CD4-positive, alpha-beta T cell treated with Interleukin-17A for 1 hour (primary cell): ENCODE measurements around the gene TMPRSS13.
"Not testable (repeated sequence)": the region's sequence is repeated elsewhere in the genome, so short reads cannot be mapped to it uniquely, and the experiment has no call there.

Source experiments
- DNase-seq: peaks from one replicate; pipeline ENCODE4 v3.0.0-alpha.2; 2020

The TMPRSS13 gene

DNA sequence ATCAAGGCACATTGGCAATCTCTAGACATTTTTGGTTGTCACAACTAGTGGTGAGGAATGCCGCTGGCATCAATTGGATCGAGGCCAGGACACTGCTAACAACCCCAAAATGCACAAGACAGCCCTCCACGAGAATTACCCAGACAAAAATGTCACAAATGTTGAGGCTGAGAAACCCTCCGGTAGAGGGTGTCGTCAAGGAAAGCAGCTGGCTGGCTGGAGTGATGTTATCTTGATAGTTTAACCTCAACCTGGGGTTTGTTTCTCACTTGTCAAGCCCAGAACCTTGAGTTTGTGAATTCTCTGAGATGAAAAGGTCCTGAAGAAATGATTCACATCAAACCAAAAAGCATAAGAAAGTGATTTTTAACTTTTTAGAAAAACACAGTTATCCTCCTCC is 21.1 kb upstream of the TMPRSS13 start:
- DNase-seq: peak; percentile 83

DNA sequence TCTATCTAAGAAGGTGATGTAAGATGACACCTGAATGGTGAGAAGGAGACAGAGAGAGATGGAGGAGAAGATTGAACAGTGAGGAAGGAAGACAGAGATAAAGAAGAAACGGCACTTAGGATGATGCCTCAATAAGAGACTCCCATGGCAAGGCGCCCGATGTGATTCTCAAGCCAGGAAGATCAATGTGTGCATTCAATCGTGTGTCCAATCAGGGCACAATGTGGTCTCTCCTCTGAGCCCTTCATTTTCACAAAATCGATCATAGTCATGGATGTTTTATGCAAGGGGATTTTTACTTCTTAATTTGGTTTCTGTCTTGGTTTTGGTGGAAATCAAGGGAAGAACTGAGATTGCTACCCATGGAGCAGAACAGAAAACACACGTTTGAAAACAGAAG is 19.9 kb upstream of the TMPRSS13 start:
- no peak for DNase-seq

DNA sequence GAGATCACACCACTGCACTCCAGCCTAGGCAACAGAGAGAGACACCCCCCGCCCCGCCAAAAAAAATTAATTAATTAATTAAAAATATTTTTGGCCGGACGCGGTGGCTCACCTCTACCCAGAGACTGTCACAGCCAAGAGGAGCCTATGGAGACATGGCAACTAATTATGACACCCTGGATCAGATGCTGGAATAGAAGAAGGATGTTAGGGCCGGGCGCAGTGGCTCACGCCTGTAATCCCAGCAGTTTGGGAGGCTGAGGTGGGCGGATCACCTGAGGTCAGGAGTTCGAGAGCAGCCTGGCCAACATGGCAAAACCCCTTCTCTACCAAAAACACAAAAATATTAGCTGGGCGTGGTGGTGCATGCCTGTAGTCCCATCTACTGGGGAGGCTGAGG is 19.3 kb upstream of the TMPRSS13 start:
- DNase-seq: not testable (repeated sequence)

DNA sequence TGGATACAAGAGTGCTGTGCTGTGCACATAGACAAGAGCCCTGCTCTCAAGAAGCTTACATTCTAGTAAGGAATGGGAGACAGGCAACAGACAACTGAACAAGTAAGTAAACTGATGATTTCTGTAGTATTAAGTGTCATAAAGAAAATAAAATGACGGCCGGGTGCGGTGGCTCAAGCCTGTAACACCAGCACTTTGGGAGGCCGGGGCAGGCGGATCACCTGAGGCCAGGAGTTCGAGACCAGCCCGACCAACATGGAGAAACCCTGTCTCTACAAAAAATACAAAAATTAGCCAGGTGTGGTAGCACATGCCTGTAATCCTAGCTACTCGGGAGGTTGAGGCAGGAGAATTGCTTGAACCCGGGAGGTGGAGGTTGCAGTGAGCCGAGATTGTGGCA is 18.5 kb upstream of the TMPRSS13 start:
- not testable (repeated sequence) for DNase-seq

DNA sequence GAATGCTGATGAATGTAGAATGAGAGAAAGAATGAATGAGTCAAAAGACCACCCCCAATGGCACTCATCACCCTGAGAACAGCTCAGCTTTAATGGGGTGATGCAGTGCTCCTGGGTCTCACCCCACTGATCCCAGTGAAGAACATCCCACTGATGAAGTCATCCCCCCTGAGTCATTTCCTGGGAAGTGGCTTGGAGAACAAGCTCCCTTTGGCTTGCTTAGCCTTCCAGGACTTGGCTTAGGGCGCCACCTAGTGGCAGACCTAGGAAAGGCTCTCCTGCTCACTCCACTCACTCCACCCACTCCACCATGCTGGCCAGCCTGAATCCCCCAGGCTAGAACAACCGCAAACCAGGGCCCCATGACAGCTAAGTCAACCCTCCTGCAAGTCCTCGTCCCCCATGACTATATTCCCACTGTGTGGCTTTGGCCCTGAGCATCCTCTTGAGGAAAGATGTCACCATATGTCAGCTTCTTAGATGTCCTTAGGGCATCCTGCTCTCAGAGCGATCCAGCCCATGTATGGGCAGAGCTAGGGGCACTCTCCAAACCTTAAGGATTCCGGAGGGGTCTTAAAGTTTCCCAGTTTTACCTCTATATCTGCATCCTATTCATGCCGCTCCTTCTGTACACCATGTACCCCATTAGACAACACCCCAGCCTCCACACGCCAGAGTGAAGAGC is 17.8 kb upstream of the TMPRSS13 start:
- peak; percentile 83 for DNase-seq

DNA sequence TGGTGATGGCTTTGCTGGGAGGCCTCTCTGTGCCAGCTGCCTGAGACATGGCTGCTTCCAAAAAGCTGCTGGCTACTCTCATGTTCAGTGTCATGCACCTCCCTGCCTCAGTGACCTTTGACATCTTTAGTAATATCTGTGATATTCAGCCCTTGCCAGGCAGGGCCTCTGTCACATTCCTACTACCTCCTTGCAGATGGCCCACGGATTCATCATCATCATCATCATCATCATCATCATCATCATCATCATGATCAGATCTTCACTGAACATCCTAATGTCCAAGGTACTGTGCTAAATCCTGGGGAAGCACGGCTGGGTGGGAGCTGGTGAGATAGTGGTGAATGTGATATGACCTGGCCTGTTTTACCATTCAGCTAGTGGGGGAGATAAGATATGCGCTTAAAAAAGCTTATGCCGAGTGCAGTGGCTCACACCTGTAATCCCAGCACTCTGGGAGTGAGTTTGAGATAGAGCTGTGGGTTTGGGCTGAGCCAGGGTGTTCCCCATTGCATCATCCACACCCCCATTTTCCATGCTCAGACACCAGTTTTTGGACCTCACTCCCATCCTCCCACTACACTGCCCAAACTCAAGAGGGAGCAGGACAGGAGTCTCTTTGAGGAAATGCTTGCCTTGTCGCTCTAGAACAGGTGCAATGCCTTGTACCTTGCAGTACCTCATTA is 17.1 kb upstream of the TMPRSS13 start:
- no peak for DNase-seq

DNA sequence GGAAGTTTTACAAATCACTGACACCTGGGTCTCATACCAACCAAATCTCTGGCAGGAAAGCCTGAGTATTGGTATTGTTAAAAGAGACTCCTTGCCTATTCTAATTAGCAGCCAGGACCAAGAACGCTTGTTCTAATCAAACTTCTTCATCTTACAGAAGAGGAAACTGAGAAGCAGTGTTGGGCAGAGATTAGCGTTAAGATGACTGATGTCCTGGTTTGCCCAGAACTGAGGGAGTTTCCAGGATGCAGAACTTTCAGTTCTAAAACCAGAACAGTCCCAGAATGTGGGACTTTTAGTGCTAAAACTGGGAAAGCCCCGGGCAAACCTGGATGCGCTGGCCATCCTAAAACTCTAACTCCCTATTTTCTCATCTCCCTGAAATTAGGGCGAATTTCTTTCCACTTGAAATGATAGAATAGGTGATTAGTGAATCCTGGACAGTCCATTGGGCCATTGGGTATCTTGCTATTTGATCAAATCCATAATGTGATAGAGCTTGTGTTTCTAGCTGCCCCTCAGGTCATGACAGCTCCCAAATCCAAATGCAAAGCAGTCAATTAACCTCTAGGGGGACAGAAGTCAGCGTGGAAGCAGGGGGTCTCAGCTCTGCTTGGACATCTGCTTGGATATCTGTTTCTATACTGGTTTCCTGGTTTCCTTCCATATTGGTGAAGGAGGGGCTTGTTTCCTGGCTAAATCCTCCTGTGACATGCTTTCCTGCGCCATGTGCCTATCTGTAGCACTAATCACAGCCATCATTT is 16.0 kb upstream of the TMPRSS13 start:
- no peak for DNase-seq

DNA sequence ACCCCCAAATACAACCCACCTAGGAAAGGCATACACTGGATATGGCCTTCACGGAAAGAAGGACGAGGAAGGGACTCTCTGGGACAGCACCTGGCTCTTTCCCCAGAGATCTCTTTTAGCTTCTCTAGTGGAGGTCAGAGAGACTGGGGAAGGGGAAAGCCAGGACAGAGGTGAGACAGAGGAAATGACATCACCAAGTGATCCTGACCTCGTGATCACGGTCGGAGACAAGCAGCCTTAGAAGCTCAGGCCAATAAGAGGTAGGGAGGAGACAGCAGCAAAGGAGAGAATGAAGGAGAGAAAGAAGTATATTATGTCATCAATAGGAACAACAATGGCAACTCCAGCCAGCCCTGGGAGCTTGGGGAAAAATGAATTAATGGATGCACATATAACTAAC is 15.4 kb upstream of the TMPRSS13 start:
- no peak for DNase-seq

DNA sequence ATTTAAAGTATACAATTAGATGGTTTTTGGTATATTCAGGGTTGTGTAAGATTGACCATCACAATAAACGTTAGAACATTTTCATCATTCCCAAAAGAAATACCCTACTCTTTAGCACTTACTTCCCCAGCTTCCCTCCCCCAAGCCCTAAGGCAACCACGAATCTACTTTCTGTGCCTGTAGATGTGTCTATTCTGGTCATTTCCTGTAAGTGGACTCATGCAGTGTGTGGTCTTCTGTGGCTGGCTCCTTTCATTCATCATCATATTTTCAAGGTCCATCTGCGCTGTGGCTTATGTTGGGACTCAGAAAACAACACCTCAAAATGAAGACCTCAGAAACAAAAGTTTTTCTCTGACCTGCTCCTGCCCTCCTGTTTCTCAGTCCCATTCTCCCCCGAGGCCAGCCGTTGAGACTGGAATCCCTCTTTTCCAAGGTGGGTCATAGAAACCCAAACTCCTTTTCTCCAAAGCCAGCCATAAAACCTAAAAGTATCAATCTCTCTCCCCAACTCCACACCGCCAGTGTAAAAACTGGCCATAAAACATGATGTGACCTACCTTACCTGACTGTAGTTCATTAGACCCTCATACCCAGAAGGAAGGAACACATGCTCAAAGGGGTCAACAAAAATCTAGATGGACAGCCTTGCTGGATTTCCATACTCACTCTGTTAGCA is 12.9 kb upstream of the TMPRSS13 start:
- no peak for DNase-seq

DNA sequence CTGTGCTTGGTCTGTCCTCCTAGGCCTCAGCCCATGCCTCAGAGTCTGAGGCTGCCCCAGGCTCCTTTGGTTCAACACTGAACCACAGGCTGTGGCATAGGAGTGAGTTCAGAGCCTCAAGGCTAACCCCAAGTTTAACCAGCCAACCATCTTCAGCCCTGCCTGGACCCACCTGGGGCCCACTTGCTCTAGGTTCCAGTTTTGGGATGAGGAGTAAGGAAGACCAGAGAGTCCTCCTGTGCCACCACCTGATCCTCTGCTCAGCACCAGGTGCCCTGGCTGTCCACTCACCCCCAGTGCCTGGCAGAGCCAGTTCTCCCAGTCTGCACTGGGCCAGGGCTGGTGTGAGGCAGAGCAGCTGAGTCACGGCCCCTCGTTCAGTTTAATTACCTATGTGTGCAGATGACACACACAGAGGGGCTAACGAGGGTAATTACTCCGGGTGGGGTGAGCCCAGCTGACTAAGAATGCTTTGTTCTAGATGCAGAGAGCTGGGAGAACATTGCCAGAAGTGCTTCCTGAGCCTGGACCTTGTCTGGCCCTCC is 12.0 kb upstream of the TMPRSS13 start:
- DNase-seq: no peak

DNA sequence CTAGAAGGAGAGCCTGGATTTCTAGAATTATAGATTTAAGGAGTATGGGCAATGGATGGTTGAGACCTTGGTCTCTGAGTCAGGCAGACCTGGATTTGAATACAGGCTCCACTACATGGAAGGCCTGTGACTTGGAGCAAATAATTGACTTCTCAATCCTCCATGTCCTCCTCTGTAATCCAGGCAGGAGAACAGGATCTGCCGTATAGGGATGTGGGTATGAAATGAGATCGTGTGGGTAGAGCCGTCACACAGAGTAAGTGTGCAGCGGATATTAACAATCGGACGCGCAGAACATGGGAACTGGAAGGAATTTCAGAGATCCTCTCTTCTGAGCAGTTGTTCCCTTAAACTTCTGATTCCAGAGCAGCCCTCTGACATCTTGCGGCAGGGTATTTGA is 11.5 kb upstream of the TMPRSS13 start:
- DNase-seq: no peak

DNA sequence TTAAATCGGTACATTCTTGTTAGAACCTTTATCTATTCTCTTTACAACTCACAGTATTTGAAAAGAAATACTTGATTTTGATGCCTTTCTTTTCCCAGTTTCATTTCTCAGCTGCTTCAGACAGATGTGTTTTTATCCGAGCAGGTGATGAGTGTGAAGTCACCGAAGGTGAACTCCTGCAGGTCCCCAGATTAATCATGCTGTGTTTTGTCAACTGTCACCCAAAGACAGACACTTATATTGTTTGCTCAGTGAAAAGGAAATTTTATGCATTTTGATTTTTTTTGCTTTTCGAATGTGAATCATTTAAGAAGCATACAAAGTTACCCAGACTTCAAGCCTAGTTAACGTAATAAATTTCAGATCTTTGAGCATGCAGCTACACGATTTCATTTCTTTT is 7.8 kb upstream of the TMPRSS13 start:
- no peak for DNase-seq

DNA sequence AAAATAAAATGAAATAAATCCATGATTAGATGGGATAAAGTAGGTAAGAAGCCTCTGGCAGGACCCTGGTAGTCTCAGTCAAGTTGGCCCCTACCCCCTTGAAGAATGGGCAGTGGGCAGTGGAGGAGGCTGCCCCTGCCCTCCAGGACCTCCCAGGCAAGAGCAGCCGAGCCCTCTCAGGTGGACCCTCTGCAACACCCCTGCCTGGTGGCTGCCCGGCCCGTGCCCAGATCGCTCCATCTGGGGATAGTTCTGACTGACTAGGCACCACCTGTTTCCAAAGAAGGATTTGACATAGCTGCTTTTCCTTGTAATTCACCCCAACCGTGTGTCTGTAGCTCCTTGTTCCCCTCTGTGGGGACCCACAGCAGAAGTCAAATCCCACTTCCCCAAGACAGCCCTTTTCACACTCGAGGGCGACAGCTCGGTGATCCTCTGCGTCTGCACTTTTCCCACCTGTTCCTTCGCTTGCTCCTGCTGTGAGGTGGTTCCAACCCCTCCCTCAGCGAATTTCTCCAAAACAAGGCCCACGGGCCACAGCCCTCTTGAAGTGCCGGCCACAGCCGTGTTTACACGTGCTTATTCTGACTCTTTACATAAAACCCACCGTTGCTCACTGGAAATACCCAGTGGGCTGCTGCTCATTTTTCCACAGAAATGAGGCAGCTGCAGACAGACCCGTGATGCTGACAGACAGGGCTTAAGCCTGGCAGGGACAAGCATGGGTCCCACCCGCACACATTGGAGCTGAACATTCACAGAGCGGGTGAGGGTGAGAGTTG is 5.5 kb upstream of the TMPRSS13 start:
- no peak for DNase-seq

DNA sequence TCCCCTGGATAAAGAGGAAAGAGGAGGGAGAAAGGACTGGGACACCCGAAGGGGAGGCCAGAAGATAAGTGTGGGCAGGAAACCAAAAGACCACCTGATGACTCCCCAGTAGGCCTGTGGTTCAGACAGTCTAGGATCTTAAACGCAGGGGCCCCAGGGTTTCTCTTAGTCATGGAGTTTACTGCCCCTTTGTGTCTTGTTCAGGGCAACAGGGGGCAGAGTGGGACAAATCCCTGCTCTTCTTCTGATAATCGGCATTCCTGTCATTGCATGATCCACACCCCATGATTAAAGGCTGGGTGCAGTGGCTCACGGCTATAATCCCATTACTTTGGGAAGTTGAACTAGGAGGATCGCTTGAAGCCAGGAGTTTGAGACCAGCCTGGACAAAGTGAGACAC is 4.7 kb upstream of the TMPRSS13 start:
- no peak for DNase-seq

DNA sequence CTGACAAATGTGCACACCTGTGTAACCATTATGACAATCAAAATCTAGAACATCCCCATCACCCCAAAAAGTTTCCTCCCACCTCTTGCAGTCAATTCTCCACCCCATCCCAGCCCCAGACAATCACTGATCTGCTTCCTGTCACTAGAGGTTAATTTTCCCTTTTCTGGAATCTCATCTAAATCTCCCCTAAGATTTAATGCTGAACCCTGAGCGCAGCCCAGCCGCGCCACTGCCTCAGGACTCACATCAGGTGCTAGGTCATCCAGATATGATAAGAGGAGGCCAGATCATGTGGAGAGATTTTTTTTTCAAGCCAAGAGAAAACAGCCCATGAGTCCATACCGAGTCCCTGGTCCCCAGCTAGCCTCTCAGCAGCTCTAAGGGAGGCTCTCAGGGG is 4.3 kb upstream of the TMPRSS13 start:
- no peak for DNase-seq

DNA sequence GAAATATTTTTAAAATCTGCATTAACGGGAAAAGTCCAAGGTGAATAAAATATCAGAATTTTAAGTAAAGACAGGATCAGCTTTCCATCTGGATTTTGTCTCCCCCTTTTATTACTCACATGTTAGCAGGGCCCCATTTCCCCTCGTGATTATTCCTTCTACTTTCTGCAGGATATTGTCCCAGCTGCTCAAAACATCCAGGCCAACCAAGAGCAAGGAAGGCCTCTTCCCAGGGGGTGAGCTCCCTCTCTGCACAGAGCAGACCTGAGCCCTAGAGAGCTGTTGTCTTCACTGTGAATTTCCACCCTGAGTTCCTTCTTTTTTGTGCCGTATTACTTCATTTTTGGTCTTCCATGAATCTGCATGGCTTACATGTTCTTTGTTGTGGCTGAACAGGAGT is 3.7 kb upstream of the TMPRSS13 start:
- no peak for DNase-seq

DNA sequence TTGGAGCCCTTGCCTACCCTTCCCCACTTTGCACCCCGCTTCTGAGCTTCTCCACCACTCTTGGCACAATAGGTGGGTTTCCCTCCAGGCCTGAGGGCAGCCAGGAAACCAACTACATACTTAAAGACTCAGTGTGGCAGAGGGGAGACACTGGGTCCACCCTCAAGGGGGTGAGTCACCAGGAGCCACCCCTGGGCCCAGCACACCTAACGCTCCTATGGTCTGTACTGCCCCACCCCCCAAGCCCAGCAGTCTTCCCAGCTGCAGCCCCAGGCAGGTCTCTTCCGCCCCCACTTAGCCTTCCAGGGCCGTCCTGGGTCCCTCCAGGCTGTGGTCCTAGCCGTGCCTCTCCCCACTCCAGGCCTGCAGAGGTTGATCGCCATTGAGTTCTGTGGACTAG is 3.2 kb upstream of the TMPRSS13 start:
- no peak for DNase-seq

DNA sequence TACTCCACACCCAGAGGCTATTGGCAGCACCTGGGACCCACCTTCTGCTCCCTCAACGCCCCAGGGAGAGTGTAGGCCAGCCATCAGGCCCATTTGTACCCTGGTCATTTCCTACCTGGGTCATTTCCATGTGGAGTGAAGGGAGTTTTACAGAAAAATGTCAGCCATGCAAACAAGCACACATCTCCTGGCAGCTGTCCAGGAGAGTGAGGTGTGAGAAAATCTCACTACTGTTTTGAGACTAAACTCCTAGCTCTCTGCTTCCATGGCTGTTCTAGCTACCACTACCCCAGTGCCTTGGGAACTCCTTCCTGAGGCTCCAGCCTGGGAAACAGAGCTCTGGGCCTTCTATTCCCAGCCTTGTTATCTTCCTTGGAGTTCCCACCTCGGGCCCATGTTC is 2.8 kb upstream of the TMPRSS13 start:
- no peak for DNase-seq

DNA sequence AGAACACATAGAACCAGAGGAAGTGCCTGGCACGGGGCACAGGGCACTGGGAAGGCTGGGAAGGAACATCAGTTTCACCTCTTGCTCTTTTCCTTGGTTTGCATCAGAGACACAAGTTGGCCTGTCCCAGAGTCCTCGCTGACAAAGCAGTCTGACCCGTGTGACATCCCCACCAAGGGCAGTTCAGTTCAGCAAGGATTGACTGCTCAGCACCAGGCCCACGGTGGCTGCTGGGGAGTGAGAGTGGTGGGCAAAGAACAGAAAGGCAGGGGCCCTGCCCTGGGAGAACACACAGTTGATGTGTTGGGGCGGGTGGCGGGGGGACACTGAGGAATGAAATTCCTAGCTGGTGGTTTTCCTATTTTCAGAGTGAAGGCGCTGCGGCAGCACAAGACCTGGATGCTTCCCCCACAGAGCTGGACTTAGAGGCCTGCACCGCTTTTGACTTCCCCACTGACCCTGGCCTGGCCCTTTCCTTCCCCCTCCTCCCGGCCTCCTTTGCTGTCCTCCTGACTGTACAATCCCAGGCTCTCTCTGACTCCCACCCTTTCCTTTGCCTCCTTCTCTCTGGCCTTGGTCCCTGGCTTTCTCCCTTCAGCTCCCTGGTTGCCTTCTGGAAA is 2.2 kb upstream of the TMPRSS13 start:
- no peak for DNase-seq

DNA sequence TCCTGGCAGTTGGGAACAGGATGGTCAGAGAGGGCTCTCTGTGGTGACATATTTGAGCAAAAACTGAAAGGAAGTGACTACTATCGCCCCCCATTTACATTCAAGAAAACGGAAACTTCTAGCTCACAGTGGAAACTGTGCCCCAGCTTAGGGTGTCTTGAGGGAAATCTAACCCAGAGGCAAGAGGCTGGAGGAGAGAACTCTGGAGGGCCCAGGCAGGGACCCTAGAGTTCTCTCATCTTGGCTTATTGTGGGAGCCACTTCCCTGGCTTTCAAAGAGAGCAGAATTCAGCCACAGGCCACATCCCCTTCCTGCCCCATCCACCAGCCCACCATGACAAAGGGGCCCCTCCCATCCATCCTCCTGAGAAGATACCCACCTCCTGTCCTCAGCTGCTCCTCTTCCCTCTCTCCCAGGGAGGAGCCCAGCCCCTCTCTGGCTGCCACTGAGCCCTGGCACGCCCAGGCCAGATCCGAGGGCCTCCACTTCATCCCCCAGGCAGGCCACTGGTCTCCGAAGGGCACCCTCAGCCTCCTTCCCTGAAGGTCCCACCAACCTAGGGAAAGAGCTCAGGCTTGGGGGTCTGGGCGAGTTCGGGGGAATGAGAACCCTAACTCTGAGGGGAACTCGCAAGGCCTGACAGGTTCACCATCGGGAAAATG is 1.6 kb upstream of the TMPRSS13 start:
- peak; percentile 13 for DNase-seq

DNA sequence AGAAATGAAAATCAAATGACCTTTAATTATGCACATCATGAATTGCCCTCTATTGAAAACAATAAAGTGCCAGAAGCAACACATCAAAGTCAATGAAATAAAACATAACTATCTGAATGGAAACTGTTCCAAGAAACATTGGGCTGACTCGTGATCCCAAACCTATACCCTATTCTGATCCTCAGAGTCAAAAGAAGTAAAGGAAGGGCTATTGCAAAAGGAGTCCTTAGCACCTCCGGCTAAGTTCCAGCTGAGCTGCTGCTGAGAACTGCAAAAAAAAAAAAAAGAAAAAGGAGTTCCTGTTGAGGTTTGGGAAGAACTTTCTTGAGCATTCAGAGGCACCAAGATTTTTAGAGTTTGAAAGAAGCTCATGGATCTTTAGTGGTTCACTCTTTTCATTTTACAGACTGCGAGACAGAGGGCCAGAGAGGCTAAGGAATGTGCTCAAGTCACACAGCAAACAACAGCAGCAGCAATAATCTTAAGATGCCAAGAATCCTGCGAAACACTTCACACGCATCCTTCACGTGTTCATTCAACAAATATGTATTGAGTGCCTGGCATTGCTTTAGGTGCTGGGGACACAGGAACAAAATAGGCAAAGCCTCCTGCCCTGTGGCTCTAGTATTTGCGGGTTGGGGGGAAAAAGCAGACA is 841 bp upstream of the TMPRSS13 start:
- no peak for DNase-seq
